Activated CD4-positive, alpha-beta T cell treated with anti-CD3 and anti-CD28 coated beads, Interleukin-2, amount 50 U/mL, for 1 hour (primary cell): ENCODE results near the gene ABCA6.
"Not testable (repeated sequence)": the region's sequence is repeated elsewhere in the genome, so short reads cannot be mapped to it uniquely, and the experiment has no call there.

Experiments used
- DNase-seq: peaks from one replicate; pipeline ENCODE4 v3.0.0-alpha.2; 2020

The ABCA6 gene

GRCh38 chr17:69071233-69071586 lies 70.5 kb downstream of the ABCA6 start:
- DNase-seq: not testable (repeated sequence)

- not testable (repeated sequence) for DNase-seq
These were observed 71.1 kb downstream of the ABCA6 start for GRCh38 chr17:69070378-69071232.

GRCh38 chr17:69069226-69069750 lies 72.4 kb downstream of the ABCA6 start:
- DNase-seq: no peak

GRCh38 chr17:69067274-69068047 lies 74.2 kb downstream of the ABCA6 start:
- DNase-seq: no peak

GRCh38 chr17:69066482-69066881 lies 75.2 kb downstream of the ABCA6 start:
- no peak for DNase-seq

GRCh38 chr17:69065113-69065512 lies 76.6 kb downstream of the ABCA6 start:
- no peak for DNase-seq

GRCh38 chr17:69064476-69064875 lies 77.2 kb downstream of the ABCA6 start:
- no peak for DNase-seq

- no peak for DNase-seq
These were observed 77.7 kb downstream of the ABCA6 start for GRCh38 chr17:69064001-69064400.

- no peak for DNase-seq
These were observed 78.7 kb downstream of the ABCA6 start for GRCh38 chr17:69062860-69063581.

- DNase-seq: no peak
These were observed 79.8 kb downstream of the ABCA6 start for GRCh38 chr17:69061721-69062556.

- DNase-seq: no peak
These were observed 80.9 kb downstream of the ABCA6 start, which contains the start of gene ABCA9 for GRCh38 chr17:69060822-69061221. Gene ABCA9, minus strand, starts transcription at chr17:69060927. Its CDS starts 9,801 bp downstream, at chr17:69051126.

GRCh38 chr17:69059458-69060175 lies 82.1 kb downstream of the ABCA6 start:
- DNase-seq: no peak

GRCh38 chr17:69058165-69058564 lies 83.5 kb downstream of the ABCA6 start:
- no peak for DNase-seq

GRCh38 chr17:69057280-69057679 lies 84.4 kb downstream of the ABCA6 start:
- no peak for DNase-seq

GRCh38 chr17:69056179-69056823 lies 85.4 kb downstream of the ABCA6 start:
- no peak for DNase-seq

GRCh38 chr17:69055334-69055733 lies 86.4 kb downstream of the ABCA6 start:
- no peak for DNase-seq

GRCh38 chr17:69050999-69051775 lies 90.5 kb downstream of the ABCA6 start:
- DNase-seq: no peak

- no peak for DNase-seq
These were observed 93.1 kb downstream of the ABCA6 start for GRCh38 chr17:69048634-69049033.

- DNase-seq: no peak
These were observed 94.1 kb downstream of the ABCA6 start for GRCh38 chr17:69047368-69048263.
